Endothelial cell of umbilical vein (primary cell): Measurements from ENCODE around the gene TAS1R2. TPM values are rescaled to one million over a fixed set of nuclear protein-coding genes. Genes with fewer than 3 reads are reported as not detected.

Source experiments
- BruUV-seq: library from RNA; stranded (reverse); fragments of 400-500 nt; replicated peaks from 2 replicates; lab custom pipeline; 2021; lab: Mats Ljungman, UMichigan
- CTCF ChIA-PET: fragments of 300-600, 350-600 bp; sonication (Branson Sonifier 250); formaldehyde crosslinking; loops from one replicate; lab custom pipeline; 2021; ENCODE audit warnings: antibody characterized with exemption, inconsistent platforms; lab: Charles Lee
- POLR2A ChIA-PET: fragments of 300-600, 350-600 bp; sonication (Branson Sonifier 250); formaldehyde crosslinking; loops from one replicate; lab custom pipeline; 2021; ENCODE audit warnings: antibody characterized with exemption, inconsistent platforms; lab: Charles Lee
- DNase-seq: peaks from one replicate; pipeline ENCODE4 v3.0.0-alpha.2; 2011; ENCODE audit warnings: low read depth, low spot score
- FAIRE-seq: peaks from 2 replicates; lab custom pipeline; 2011; peaks lifted over from hg19 to GRCh38; lab: Jason Lieb, UNC
- H2AFZ ChIP-seq: 2 replicates; pipeline ENCODE4 v1.6.0; 2012; ENCODE audit warnings: low read depth, low read length, control low read depth, inconsistent platforms
- H3K27ac ChIP-seq: 2 replicates; pipeline ENCODE4 v1.5.1; 2011; ENCODE audit warnings: low read depth, mild to moderate bottlenecking, control low read depth, low read length, moderate library complexity; ENCODE audit not compliant: insufficient read depth
- H3K27me3 ChIP-seq, 2 experiments: 2 replicates each; pipeline versions ENCODE4 v1.6.0 to v1.6.1; 2011; ENCODE audit warnings: low read length in 2 of 2, mixed read lengths in 1 of 2; ENCODE audit not compliant: control insufficient read depth in 2 of 2, insufficient read depth in 2 of 2
- H3K36me3 ChIP-seq, 2 experiments: 2 replicates in 1 of 2; 3 replicates in 1 of 2; pipeline ENCODE4 v1.5.1; 2011; ENCODE audit warnings: low read length in 2 of 2, mild to moderate bottlenecking in 1 of 2, moderate library complexity in 1 of 2; ENCODE audit not compliant: control insufficient read depth in 2 of 2, insufficient read depth in 2 of 2; ENCODE audit errors: extremely low read depth in 1 of 2
- H3K4me1 ChIP-seq: 3 replicates; pipeline ENCODE4 v1.5.1; 2011; ENCODE audit warnings: mild to moderate bottlenecking, low read length; ENCODE audit not compliant: control insufficient read depth, insufficient read depth; ENCODE audit errors: extremely low read depth
- H3K4me2 ChIP-seq: 2 replicates; pipeline ENCODE4 v1.6.1; 2011; ENCODE audit warnings: low read length, control low read depth, mixed read lengths; ENCODE audit not compliant: insufficient read depth
- H3K4me3 ChIP-seq, 3 experiments: fragments of 200-600 bp in 1 of 3; sonication (generic), shearing (Covaris generic) in 1 of 3; replicated peaks in 1 of 3; 2 replicates each; pipeline ENCODE4 v1.5.1; 2011 to 2016; ENCODE audit warnings: control low read depth in 3 of 3, low read length in 3 of 3, mild to moderate bottlenecking in 2 of 3, inconsistent platforms in 1 of 3, low read depth in 1 of 3, moderate library complexity in 1 of 3; ENCODE audit not compliant: insufficient read depth in 1 of 3
- H3K79me2 ChIP-seq: 2 replicates; pipeline ENCODE4 v1.6.0; 2012; ENCODE audit warnings: low read length, inconsistent platforms; ENCODE audit not compliant: control insufficient read depth, insufficient read depth
- H3K9ac ChIP-seq: replicated peaks from 2 replicates; pipeline ENCODE3; 2011; ENCODE audit warnings: low read length, control low read depth; ENCODE audit not compliant: insufficient read depth; ENCODE audit errors: extremely low read depth
- H3K9me1 ChIP-seq: replicated peaks from 3 replicates; pipeline ENCODE4 v1.6.0; 2011; ENCODE audit warnings: mild to moderate bottlenecking, low read length; ENCODE audit not compliant: control insufficient read depth, insufficient read depth; ENCODE audit errors: extremely low read depth
- H3K9me3 ChIP-seq: replicated peaks from 2 replicates; pipeline ENCODE4 v1.5.1; 2012; ENCODE audit warnings: low read length, inconsistent platforms; ENCODE audit not compliant: control insufficient read depth, insufficient read depth
- H4K20me1 ChIP-seq: replicated peaks from 2 replicates; pipeline ENCODE3; 2011; ENCODE audit warnings: mild to moderate bottlenecking, low read length; ENCODE audit not compliant: control insufficient read depth, insufficient read depth; ENCODE audit errors: extremely low read depth
- CTCF ChIP-seq, 2 donors: IDR thresholded peaks; 1 replicate in 1 of 2; 2 replicates in 1 of 2; pipeline ENCODE4 v1.5.1; 2011; ENCODE audit warnings: low read length in 2 of 2, mild to moderate bottlenecking in 2 of 2, moderate library complexity in 2 of 2, control low read depth in 1 of 2, inconsistent platforms in 1 of 2, low read depth in 1 of 2; ENCODE audit not compliant: insufficient read depth in 1 of 2; ENCODE audit errors: extremely low read depth in 1 of 2
- EZH2 ChIP-seq: IDR thresholded peaks from 2 replicates; pipeline ENCODE4 v1.6.1; 2012; ENCODE audit warnings: borderline replicate concordance, low read depth, mild to moderate bottlenecking, moderate library complexity, low read length, inconsistent platforms; ENCODE audit not compliant: severe bottlenecking
- FOS ChIP-seq: IDR thresholded peaks from 2 replicates; pipeline ENCODE4 v1.6.1; 2011; ENCODE audit warnings: mild to moderate bottlenecking, low read length, moderate library complexity, borderline replicate concordance; ENCODE audit not compliant: insufficient read depth
- GATA2 ChIP-seq: IDR thresholded peaks from 2 replicates; pipeline ENCODE4 v1.7.0; 2011; ENCODE audit warnings: low read depth, mild to moderate bottlenecking, moderate library complexity, mixed read lengths, low read length; ENCODE audit not compliant: insufficient read length, insufficient read depth
- JUN ChIP-seq: IDR thresholded peaks from 2 replicates; pipeline ENCODE4 v1.6.1; 2011; ENCODE audit warnings: borderline replicate concordance, low read depth; ENCODE audit not compliant: insufficient read length, insufficient read depth
- MAX ChIP-seq: IDR thresholded peaks from 2 replicates; pipeline ENCODE4 v1.6.1; 2011; ENCODE audit not compliant: insufficient read depth, insufficient read length
- MYC ChIP-seq: IDR thresholded peaks from one replicate; pipeline ENCODE4 v1.6.1; 2011; ENCODE audit warnings: mild to moderate bottlenecking, low read depth, low read length
- POLR2A ChIP-seq: IDR thresholded peaks from 2 replicates; pipeline ENCODE4 v1.6.1; 2012; ENCODE audit warnings: low read depth, mild to moderate bottlenecking, control low read depth, low read length
- POLR2AphosphoS5 ChIP-seq: IDR thresholded peaks from 2 replicates; pipeline ENCODE4 v1.6.1; 2012; ENCODE audit warnings: low read depth, mild to moderate bottlenecking, control low read depth, low read length, moderate library complexity; ENCODE audit not compliant: insufficient read depth
- dilution Hi-C: fragments of 300-500 bp; cut with MboI; formaldehyde crosslinking; loops from one replicate; pipeline ENCODE4 v1.15.0; 2019; ENCODE audit warnings: low sequenced_read_pairs; ENCODE audit not compliant: extremely low pct_ligation_motif_present
- intact Hi-C: fragments of 100-400 bp; cut with micrococcal nuclease; formaldehyde crosslinking; loops from one replicate; pipeline ENCODE4 v1.10.0; 2022
- polyA plus RNA-seq, 4 experiments: library from polyadenylated mRNA; depleted of rRNA in 3 of 4; stranded (reverse) in 3 of 4; unstranded in 1 of 4; fragments of >200 nt; gene quantifications; 2 replicates each; pipeline versions ENCODE4 v1.2.1 to v1.2.3, GENCODE V29; 2011 to 2012; ENCODE audit warnings: missing spikeins in 1 of 4
- total RNA-seq: library from RNA; stranded (reverse); gene quantifications from 2 replicates; pipeline ENCODE4 v1.2.3, GENCODE V29; 2021

TAS1R2 gene
- total and polyA plus RNA-seq, 2 donors (not counting 3 experiments of a cell fraction or from before 2014, with no cell fraction given), result not detected

DNA sequence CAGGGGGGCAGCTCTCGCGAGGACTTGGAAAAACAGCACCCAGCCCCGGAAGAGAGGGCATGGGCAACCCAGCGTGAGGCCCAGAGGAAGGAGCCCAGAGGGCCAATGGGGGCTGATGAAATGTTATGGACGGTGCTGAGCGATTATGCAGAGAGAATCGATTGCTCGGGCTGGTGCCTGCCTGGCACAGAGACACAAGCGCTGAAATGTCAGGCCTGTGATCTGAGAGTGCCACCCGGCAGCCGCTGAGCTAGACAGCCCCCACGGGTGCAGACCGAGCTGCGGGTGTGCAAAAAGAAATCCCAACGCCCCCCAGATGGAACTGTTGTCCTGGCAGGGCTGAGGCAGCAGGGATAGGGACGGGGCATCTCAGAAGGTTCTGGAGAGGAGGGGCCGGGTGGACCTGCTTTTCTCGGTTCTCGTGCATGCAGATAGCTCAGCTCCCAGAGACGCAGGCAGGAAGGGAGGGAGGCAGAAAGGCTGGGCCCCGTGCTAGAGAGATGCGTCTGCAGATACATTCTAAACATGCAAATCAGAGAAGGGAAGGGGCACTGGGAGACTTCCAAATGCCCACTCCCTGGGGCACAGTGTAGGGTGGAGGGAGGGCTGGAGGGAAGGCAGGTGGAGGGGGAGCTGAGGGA lies 41.5 kb downstream of the TAS1R2 start:
- dilution Hi-C loops (no loop called here), intact Hi-C loops (no loop called here)
- ChIA-PET CTCF (interaction anchor here (11.0 kb wide), 1 partner anchor 221 kb away, joined by 206 read pairs; no protein-coding TSS in a partner anchor), POLR2A (no interaction called here)
- H3K27ac ChIP-seq, result no peak overlapping the region
- no peaks in the 10 kb centered on the region for H3K9me3 ChIP-seq
- H3K9me1 ChIP-seq, result no peaks in the 10 kb centered on the region
- no TSS peak for BruUV-seq
- H3K4me1 ChIP-seq, result no peaks in the 10 kb centered on the region
- H3K4me3 ChIP-seq, result no peak overlapping the region
- no peak overlapping the region for H3K9ac ChIP-seq
- H3K4me2 ChIP-seq, result no peak overlapping the region
- no peaks in the 10 kb centered on the region for H3K36me3 ChIP-seq
- FAIRE-seq (no peak), DNase-seq (no peak)
- no peak overlapping the region for H2AFZ ChIP-seq
- no peaks in the 10 kb centered on the region for H4K20me1 ChIP-seq
- no peaks in the 10 kb centered on the region for H3K79me2 ChIP-seq
- no peak for TF ChIP-seq POLR2AphosphoS5
- TF ChIP-seq FOS, result no peak
- no peak for TF ChIP-seq EZH2
- TF ChIP-seq MYC, result no peak
- no peak for TF ChIP-seq GATA2
- TF ChIP-seq POLR2A, result no peak
- H3K27me3 ChIP-seq, result peaks cover 3 to 5% of the 10 kb centered on the region in 2 experiments

- POLR2A ChIA-PET, result no interaction called here
- Histone ChIP-seq H3K4me3 (no peak overlapping the region), H3K27ac (no peak overlapping the region), H2AFZ (no peak overlapping the region), H3K36me3 (no peaks in the 10 kb centered on the region), H3K9me3 (no peaks in the 10 kb centered on the region), H3K79me2 (no peaks in the 10 kb centered on the region), H3K9me1 (no peaks in the 10 kb centered on the region), H4K20me1 (no peaks in the 10 kb centered on the region), H3K27me3 (peaks cover 3 to 5% of the 10 kb centered on the region in 2 experiments), H3K4me2 (no peak overlapping the region), H3K9ac (no peak overlapping the region), H3K4me1 (no peaks in the 10 kb centered on the region)
- FAIRE-seq (no peak), DNase-seq (no peak)
- TF ChIP-seq MAX (no peak), FOS (no peak), MYC (no peak), EZH2 (no peak), POLR2A (no peak), POLR2AphosphoS5 (no peak), JUN (no peak), GATA2 (no peak), CTCF (IDR thresholded peaks at IDR 0.05; ENCODE audit: extremely low read depth in 1 of 2, insufficient read depth in 1 of 2, low read depth in 1 of 2, low read length in 2 of 2) (no peak)
- no TSS peak for BruUV-seq
- CTCF ChIA-PET, result interaction anchor here (11.0 kb wide), 1 partner anchor 220 kb away, joined by 206 read pairs; no protein-coding TSS in a partner anchor
- dilution Hi-C loops (no loop called here), intact Hi-C loops (no loop called here)
Observed at GRCh38 chr1:18817316-18817715, 42.1 kb downstream of the TAS1R2 start.
